GF-D8 (cell line): ENCODE measurements around the gene SLC6A6.
"Not testable (repeated sequence)": the region's sequence is repeated elsewhere in the genome, so short reads cannot be mapped to it uniquely, and the experiment has no call there.

Experiments used
- DNase-seq: peaks from one replicate; lab custom pipeline; 2025; lab: John Stamatoyannopoulos, UW

The SLC6A6 gene

GRCh38 chr3:14508505-14508819 lies 106.1 kb downstream of the SLC6A6 start:
- no peak for DNase-seq

GRCh38 chr3:14508966-14509795 lies 106.8 kb downstream of the SLC6A6 start:
- no peak for DNase-seq

- DNase-seq: no peak
Observed at GRCh38 chr3:14509796-14510100, 107.3 kb downstream of the SLC6A6 start.

- no peak for DNase-seq
Observed at GRCh38 chr3:14510838-14511622, 108.6 kb downstream of the SLC6A6 start.

GRCh38 chr3:14511623-14512280 lies 109.3 kb downstream of the SLC6A6 start:
- DNase-seq: no peak

GRCh38 chr3:14512281-14512941 lies 110.0 kb downstream of the SLC6A6 start:
- no peak for DNase-seq

- DNase-seq: no peak
Observed at GRCh38 chr3:14512942-14513327, 110.5 kb downstream of the SLC6A6 start.

GRCh38 chr3:14513566-14514322 lies 111.3 kb downstream of the SLC6A6 start:
- DNase-seq: no peak

- DNase-seq: no peak
Observed at GRCh38 chr3:14514323-14514720, 111.9 kb downstream of the SLC6A6 start.

- not testable (repeated sequence) for DNase-seq
Observed at GRCh38 chr3:14515526-14515925, 113.1 kb downstream of the SLC6A6 start.

GRCh38 chr3:14516738-14517345 lies 114.4 kb downstream of the SLC6A6 start:
- DNase-seq: no peak

- no peak for DNase-seq
Observed at GRCh38 chr3:14517601-14518431, 115.4 kb downstream of the SLC6A6 start.

- DNase-seq: no peak
Observed at GRCh38 chr3:14518432-14518802, 116.0 kb downstream of the SLC6A6 start.

GRCh38 chr3:14518893-14519292 lies 116.5 kb downstream of the SLC6A6 start:
- DNase-seq: no peak

GRCh38 chr3:14519406-14519805 lies 117.0 kb downstream of the SLC6A6 start:
- no peak for DNase-seq

GRCh38 chr3:14520149-14520548 lies 117.7 kb downstream of the SLC6A6 start:
- no peak for DNase-seq

GRCh38 chr3:14520967-14521366 lies 118.6 kb downstream of the SLC6A6 start:
- DNase-seq: no peak

GRCh38 chr3:14521611-14522010 lies 119.2 kb downstream of the SLC6A6 start:
- DNase-seq: no peak

- no peak for DNase-seq
Observed at GRCh38 chr3:14522129-14522691, 119.8 kb downstream of the SLC6A6 start.

GRCh38 chr3:14522768-14523167 lies 120.4 kb downstream of the SLC6A6 start:
- DNase-seq: no peak
